Dermis blood vessel endothelial cell (primary cell): ENCODE results near the gene SF3B6. TPM values are rescaled to one million over a fixed set of nuclear protein-coding genes. Genes with fewer than 3 reads are reported as not detected.
"Not testable (repeated sequence)": the region's sequence is repeated elsewhere in the genome, so short reads cannot be mapped to it uniquely, and the experiment has no call there.

Experiments
- DNase-seq: peaks from one replicate; pipeline ENCODE4 v3.0.0; 2010
- total RNA-seq: library from RNA; depleted of rRNA; stranded (reverse); fragments of >200 nt; gene quantifications from 2 replicates; pipeline ENCODE4 v1.2.3, GENCODE V29; 2014

SF3B6 gene
- total RNA-seq, 1 donor from 2014 or later = 113 TPM

DNA sequence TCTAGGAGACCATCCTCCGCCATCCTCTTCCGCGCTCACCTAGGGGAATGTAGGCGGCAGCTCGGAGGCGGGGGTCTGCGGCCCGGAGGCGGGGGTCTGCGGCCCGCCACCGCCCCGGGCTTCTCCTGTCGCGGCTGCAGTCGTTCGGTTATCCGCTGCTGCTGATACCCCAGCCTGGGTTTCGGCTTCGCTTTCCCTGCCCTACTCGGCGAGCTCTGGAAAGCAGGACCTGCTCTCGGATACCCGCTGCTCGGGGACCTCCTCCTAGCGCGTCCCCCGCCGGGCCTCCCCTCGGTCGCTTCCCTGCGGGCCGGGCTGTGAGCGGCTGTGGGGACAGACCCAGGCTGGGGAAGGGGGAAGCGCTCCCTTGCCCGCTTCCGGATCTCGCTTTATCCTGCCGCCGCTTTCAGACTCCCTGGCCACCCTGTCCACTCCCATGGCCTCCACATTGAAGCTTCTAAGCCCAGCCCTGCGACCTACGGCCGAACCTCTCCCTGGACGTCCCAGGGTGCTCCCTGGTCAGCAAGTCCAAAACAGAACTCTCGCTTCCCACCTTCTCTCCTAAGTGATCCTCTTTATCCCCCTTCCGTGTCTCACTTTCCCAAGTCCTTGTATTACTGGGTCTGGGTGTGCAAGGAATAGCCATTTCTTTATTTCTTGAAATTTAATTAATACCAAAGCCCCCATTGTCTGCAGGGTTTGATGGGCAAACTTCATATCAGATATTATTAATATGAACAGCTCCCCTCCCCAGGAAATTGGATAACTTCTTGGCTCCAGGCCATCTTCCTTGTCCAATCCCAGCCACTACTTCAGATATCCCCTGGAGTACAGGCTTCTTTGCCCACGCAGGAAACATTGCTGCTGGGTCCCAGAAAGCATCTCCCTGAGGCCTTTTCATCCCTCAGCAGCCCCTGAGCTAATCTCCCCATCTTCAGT is 25.8 kb downstream of the SF3B6 start:
- peak; percentile 35 for DNase-seq

- peak; percentile 46 for DNase-seq
Measured at GRCh38 chr2:24049485-24050021, 26.6 kb downstream of the SF3B6 start, which contains the start of gene FKBP1B. TSS of gene FKBP1B (plus strand) at chr2:24049741. CDS start at chr2:24049850, 109 bp downstream.

DNA sequence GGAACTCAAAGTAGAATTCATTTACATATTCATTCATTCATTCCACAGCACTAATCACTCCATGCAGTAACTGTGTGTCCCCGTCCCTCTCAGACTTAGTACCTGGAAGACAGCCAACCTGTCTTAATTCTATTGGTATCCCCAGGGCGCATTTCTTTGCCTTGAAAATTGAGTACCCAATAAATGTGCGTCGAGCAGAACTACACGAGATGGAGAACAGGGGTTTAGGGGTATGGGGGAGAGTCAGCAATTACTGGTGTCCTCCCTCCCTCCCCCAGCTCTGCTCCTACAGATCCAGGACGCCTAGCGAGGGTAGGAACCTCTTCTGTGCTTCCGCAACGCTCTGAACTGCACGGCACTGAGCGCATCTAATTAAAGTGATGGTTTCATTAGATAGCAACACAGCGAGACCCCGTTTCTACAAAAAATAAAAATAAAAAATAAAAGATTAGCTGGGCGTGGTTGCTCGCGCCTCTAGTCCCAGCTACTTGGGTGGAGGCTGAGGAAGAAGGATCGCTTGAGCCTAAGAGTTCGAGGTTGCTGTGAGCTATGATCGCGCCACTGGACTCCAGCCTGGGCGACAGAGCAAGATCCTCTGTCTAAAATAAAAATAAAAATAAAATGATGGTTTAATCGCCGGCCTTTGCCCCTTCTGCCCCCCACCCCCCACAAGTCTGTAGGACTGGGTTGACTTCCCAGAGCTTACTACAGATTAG is 27.2 kb downstream of the SF3B6 start:
- DNase-seq = no peak

DNA sequence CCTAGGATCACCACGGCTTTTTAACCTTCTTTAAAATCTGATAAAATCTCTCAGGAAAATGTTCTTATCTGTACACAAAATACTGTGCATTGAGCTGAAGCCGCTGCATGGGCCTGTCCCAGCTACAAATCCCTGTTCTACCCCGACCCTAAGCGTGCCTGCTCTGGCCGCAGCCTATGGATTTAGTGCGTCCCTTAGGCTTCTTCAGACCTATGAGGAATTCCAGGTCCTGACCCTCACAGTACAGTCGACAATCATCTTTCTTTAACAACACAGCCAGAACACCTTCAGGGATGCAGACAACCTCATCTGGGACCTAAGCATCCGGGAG is 28.5 kb downstream of the SF3B6 start:
- no peak for DNase-seq

- DNase-seq = peak; percentile 99
Measured at GRCh38 chr2:24046930-24047702, 29.0 kb downstream of the SF3B6 start, which contains the start of gene WDCP. TSS of gene WDCP (minus strand) at chr2:24047391. CDS start at chr2:24039494, 7,897 bp downstream.

DNA sequence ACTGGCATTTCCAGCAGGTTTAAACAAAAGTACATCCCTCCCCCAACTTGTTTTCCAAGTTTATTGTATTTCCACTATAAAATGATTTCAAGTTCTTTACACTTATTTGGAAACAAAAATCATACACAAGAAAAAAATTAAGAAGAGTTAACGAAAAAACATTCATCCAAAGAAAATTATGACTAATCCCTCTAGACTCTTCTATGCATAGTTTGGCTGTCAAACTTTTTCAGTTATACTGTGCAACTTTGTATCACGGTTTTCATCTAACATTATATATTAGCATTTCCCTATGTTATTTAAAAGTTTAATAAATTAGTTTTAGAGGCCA is 29.6 kb downstream of the SF3B6 start:
- DNase-seq = no peak

DNA sequence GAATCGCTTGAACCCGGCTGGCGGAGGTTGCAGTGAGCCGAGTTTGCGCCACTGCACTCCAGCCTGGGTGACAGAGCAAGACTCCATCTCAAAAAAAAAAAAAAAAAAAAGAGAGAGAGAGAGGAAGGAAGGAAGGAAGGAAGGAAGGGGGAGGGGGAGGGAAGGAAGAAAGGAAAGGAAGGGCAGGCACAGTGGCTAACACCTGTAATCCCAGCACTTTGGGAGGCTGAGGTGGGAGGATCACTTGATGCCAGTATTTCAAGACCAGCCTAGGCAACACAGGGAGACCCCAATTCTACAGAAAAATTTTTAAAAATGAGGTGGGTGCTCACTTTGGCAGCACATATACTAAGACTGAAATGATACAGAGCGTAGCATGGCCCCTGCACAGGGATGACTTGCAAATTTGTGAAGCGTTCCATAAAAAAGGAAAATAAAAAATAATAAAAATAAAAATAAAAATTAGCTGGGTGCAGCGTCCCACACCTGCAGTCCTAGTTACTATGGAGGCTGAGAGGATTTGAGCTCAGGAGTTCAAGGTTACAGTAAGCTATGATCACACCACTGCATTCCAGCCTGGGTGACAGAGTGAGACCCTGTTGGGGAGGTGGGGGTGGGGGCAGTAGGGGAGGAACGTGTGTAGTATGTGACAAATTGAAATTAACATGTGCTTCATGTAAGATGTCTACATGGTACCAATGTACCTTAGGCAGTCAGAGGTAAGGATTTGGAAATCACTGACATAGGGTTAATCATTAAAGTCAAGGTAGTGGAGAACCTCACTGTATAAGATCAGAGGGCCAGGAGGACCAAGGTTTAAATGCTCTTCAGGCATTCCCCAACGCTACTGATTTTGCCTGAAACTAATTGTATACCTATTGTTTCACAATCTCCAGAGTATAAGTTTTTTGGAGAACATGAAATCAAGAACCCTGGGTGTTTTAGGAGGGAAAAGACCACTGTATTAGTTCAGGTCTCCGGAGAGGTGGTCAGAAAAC is 30.3 kb downstream of the SF3B6 start:
- no peak for DNase-seq

DNA sequence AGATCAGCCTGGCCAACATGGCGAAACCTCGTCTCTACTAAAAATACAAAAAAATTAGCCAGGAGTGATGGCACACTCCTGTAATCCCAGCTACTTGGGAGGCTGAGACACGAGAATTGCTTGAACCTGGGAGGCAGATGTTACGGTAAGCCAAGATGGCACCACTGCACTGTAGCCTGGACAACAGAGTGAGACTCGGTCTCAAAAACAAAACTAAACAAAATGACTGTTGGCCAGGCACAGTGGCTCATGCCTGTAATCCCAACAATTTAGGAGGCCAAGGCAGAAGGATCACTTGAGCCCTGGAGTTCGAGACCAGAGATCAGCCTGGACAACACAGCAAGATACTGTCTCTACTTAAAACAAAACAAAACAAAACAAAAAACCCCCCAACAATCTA is 33.0 kb downstream of the SF3B6 start:
- DNase-seq = not testable (repeated sequence)

DNA sequence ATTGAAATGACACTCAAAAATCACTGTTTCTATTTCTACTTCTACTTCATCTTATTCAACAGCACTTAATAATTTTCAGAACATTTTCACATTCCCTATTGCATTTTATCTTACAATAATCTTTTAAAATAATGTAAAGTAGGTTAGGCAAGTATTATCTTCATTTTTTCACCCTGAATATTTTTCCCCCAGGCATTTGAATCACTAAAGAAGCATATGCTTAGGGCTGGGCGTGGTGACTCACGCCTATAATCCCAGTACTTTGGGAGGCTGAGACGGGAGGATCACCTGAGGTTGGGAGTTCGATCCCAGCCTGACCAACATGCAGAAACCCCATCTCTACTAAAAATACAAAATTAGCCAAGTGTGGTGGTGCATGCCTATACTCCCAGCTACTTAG is 35.6 kb downstream of the SF3B6 start:
- DNase-seq = no peak

- DNase-seq = no peak
Measured at GRCh38 chr2:24038786-24039499, 37.2 kb downstream of the SF3B6 start.

- DNase-seq = no peak
Measured at GRCh38 chr2:24026233-24026632, 49.9 kb downstream of the SF3B6 start.

- no peak for DNase-seq
Measured at GRCh38 chr2:24024996-24025663, 51.0 kb downstream of the SF3B6 start.

DNA sequence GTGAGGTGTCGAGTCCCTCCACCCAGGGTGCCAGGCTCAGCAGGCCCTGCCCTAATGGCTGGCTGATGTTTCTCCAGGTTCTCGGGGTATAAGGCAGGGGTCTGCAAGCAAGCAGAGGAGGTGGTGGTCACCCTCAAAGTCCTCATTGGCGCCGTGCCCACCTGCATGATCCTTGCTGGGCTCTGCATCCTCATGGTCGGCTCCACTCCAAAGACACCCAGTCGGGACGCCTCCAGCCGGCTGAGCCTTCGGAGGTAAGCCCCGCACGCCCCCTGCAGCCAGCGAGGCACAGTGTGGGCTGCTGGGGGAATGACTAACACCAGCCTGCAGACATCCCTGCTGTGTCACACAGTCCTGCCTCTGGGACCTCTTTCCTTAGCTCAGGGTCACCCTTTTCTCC is 52.1 kb downstream of the SF3B6 start:
- DNase-seq = peak; percentile 48

DNA sequence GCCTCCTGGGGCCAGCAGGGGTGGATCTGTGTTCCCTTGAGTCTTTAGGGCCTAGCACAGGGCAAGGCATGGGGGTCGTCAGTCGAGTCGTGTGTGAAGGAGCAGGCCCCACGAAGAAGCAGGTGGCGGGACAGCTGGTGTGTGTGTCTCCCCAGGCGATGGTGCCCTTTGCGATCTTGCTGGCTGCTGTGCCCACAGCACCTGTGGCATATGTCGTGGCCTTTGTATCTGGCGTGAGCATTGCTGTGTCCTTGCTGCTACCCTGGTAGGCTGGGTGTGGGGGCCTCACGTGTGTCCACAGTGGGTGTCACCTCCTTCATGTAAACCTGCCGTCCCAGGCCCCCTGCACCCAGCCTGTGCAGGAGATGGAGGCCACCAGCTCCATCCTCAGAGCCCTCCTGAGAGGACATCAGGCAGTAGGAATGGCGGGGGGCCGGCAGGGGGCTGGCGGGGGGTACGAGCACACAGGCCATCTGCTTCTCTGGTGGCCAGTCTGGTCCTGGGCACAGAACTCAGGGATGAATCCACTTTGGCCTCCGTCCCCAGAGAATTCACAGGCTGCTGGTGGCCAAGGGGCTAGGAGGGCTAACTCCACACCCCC is 53.1 kb downstream of the SF3B6 start:
- no peak for DNase-seq

GRCh38 chr2:24022324-24022974 is 53.7 kb downstream of the SF3B6 start:
- no peak for DNase-seq

DNA sequence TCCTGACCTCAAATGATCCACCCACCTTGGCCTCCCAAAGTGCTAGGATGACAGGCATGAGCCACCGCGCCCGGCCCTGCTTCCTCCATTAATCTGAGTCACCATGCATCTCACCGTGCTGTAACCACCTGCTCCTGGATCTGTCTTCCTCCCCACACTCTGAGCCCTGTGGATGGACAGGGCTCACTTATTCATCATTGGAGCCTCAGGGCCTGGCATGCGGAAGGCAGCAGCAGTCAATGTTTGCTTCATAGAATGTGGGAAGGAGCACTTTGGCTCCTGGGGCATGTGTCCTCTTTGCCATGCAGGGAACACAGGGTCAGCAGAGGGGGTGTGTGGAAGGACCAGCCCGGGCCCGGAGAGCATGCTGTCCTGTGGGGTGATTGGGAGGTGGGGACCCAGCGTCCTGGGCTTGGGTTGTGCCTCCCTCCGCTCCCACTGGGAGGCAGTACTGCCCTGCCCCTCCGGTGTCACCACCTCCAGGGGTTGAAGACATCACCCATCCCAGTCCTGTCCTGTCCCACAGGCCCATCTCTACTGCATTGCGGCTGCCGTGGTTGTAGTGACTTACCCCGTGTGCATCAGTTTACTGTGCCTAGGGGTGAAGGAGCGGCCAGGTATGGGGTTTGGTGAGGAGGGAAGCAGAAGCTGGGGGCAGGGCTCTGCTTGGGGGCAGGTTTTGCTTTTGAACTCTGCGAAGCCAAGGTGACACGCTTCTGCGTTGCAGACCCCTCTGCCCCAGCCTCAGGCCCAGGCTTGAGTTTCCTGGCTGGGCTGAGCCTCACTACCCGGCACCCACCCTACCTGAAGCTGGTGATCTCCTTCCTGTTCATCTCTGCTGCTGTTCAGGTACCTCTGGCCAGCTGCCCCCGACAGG is 54.8 kb downstream of the SF3B6 start:
- DNase-seq = peak; percentile 36

- no peak for DNase-seq
Measured at GRCh38 chr2:24020244-24020643, 55.9 kb downstream of the SF3B6 start.

GRCh38 chr2:24019729-24020128 is 56.4 kb downstream of the SF3B6 start:
- no peak for DNase-seq
